HG03060 (cell line): ENCODE data around the gene TMEM132C.
"Not testable (repeated sequence)": the region's sequence is repeated elsewhere in the genome, so short reads cannot be mapped to it uniquely, and the experiment has no call there.

ENCODE experiments used
- ATAC-seq: cut with Tn5 transposase; IDR thresholded peaks from one replicate; pipeline ENCODE4 v1.9.1; 2021; ENCODE audit warnings: low read depth, moderate number of reproducible peaks; ENCODE audit not compliant: unreplicated experiment

TMEM132C gene

DNA sequence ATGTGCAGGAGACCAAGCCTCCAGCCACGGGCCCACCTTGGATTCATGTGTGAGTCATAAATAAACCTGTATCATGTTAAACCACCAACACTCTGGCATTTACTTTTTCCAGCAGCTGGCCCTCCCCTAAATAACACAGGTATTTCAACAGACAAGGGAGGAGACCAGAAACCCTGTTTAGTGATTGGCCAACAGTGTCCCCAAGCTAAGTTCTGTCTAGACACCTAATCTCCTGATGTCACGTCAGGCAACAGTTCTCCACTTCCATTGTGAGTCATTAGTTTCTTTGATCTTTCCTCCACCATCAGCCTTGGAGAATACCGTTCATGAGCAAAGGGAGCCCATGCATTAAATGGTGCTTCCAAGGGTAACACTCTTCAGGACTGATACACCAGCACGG is 196.9 kb downstream of the TMEM132C start:
- ATAC-seq, result no peak

GRCh38 chr12:128467882-128468281 is 200.9 kb downstream of the TMEM132C start:
- ATAC-seq, result no peak

DNA sequence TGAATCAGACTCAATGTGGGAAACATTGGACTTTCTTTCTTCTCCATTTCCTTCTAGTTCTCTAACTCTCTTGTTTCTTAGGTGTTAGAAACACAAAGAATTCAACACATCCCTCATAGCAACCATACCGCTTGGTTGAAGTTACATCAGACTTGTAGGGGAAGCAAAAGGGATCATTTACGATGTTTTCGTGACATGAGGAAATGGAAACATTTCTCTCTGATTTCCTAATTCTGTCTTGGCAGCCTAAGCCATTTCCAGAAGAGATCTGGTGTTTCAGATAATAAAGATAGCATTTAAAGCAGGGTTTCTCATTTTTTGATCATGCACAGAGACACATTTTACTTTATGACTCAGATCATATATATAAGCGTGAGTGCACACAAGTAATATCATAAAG is 202.0 kb downstream of the TMEM132C start:
- no peak for ATAC-seq

DNA sequence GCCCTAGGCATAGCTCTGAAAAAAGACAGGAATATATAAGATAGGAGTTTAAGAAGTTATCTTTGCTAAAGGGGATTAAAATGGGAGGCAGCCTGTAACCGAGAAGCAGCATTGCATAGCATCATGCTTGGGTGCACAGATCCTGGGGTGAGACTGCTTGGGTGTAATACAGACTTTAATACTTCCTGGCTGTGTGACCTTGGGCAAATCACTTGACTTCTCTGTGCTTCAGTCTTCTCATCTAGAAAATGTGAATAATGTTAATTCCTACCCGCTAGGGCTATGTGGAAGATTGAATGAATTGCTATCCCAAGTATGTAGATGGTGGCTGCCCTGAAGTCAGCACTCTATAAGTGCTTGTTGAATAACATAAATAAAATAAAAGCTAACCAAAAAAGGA is 204.5 kb downstream of the TMEM132C start:
- no peak for ATAC-seq

DNA sequence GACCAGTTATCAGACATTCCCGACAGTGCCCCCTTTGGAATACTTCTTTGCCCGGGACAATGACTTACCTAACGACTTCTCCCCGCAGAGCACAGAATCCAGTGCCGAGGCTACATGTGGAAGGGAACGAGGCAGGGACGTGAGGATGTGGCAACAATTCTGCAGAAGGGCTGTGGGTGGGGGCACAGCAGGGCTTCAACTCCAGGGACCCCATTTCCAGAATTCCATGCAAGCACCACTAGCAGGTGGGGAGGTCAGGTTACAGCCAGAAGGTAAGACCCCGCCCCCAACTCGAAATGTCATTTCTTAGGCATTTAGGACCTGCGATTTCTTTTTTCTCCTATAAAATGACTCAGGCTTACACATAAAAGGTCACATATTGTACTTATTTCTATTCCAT is 207.9 kb downstream of the TMEM132C start:
- no peak for ATAC-seq

DNA sequence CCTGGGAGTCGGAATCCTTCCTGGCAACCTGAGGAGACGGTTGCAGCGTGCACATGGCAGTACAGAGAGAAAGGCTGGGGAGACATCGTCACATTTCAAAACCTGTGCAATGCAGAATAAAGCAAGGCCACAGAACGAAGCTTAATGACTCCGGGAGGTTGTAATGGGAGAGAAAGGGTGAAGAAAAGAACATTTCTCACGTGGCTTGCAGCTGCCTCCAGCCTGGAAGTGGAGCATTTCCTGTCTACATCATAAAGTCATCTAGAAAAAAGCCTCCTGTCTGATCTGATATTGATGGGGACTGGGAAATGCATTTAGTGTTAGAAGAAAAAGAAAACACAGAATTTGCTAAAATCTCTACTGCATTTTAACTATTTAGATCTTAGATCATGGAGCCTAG is 209.3 kb downstream of the TMEM132C start:
- ATAC-seq, result no peak

- no peak for ATAC-seq
Measured at GRCh38 chr12:128483526-128484255, 216.7 kb downstream of the TMEM132C start.

DNA sequence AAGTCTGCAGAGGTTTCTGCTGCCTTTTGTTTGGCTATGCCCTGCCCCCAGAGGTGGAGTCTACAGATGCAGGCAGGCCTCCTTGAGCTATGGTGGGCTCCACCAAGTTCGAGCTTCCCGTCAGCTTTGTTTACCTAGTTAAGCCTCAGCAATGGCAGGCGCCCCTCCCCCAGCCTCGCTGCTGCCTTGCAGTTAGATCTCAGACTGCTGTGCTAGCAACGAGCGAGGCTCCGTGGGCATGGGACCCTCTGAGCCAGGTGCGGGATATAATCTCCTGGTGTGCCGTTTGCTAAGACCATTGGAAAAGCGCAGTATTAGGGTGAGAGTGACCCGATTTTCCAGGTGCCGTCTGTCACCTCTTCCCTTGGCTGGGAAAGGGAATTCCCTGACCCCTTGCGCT is 230.4 kb downstream of the TMEM132C start:
- not testable (repeated sequence) for ATAC-seq

DNA sequence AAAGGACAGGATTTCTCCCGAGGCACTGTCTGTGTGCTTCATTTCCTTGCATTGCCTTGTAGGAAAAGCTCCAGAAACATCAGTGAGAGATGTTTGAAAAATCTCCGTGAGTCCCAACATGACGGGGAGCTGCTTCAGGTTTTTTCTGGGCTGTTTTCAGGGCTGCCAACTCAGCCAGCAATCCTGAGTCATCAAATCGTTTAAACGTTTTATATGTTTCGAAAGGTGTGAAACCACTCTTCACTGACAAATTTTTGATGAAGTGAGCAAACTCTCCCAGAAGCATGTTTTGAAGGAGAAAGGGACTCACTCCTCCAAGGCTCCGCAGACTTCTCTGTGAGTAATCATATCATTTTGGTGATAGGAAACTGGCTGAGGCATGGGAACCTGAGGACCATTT is 240.5 kb downstream of the TMEM132C start:
- ATAC-seq, result no peak

GRCh38 chr12:128509170-128509569 is 242.2 kb downstream of the TMEM132C start:
- ATAC-seq, result no peak

DNA sequence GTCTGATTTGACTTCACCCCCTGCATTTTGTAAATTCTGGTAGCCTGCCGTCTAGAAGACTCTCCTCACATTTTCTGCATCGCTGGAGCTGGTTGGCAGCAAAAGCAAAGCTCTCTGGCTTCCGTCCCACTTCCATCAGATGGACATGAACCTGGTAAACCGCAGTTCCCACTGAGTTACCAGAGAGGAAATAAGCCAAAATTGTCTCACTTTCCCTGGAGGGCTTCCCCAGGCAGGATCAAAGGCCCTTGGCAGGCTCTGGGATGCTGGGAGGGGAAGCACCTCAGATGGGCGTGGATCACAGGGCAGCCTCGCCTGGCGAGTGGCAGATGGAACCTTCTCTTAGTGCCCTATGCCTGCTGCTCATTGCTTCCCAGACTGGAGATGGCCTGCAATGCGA is 243.5 kb downstream of the TMEM132C start:
- ATAC-seq, result no peak

GRCh38 chr12:128513331-128513730 is 246.4 kb downstream of the TMEM132C start:
- no peak for ATAC-seq

GRCh38 chr12:128513831-128514230 is 246.9 kb downstream of the TMEM132C start:
- no peak for ATAC-seq

DNA sequence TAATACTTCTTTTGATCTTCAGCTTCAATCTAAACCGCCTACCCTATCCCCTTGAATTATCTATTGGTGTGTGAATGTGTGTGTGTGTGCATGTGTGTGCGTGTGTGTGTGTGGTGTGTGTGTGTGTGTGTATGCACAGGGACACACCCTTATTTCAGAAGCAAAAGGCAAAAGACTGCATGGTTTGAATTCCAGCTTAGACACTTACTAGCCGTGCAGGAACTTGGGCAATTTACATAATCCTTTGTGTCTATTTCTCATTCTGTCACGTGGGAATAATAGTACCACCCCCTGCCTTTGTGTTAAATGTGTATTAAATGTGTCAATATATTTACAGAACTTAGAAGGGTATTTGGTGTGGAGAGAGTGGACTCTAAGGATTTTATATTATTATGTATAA is 251.7 kb downstream of the TMEM132C start:
- no peak for ATAC-seq

DNA sequence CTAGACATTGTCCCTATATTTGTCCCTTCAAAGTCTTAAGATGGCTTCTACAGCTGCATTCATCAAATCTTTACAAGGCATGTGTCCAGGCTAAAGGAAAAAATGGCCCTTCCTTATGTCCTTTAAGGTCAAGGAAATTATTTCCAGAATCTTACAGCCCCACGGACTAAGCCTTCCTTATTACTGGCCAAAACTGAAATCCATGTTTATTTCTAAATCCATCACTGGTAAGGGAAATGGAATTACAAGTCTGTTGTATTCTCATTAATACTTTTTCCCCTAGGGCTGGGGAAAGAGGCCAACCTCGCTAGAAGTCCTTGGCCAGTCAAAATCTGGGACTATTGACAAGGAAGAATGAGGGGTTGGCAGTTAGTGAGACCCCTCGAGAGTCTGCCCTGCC is 252.5 kb downstream of the TMEM132C start:
- ATAC-seq, result no peak

DNA sequence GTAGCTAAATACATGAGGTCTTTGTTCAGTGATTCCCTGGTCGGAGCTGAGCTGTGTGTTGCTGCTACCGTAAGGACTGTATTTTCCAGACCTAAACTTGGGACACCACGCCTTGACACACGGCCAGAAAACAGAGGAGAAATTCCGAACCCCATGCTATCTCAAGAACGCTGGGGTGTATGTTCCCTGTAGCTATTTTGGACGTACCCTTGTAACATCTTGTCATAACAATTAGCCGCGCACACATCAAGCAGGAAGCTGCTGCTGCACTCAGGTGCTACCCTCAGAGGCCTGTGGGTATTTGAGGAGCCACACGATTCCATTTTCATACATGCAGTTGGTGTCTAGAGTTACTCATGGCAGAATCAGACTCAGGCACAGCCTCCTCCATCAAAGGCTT is 255.0 kb downstream of the TMEM132C start:
- no peak for ATAC-seq

DNA sequence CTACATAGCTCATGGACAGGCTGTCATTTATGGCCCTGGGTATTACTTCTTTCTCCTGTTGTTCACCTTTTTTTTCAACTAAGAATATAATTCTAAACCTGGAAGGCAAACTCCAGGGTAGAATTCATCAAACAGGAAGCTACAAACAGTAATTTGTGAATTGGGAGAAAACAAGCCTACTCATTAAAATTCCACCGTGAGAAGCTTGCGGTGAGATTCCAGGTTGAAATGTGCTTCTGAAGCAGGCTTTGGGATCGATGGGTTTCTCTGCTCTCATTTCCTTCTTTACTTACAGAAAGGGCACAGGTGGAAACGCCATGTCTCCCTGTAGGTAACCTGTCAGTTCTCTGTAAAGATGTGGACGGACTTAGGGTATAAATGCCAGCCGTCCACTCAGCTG is 257.5 kb downstream of the TMEM132C start:
- no peak for ATAC-seq

DNA sequence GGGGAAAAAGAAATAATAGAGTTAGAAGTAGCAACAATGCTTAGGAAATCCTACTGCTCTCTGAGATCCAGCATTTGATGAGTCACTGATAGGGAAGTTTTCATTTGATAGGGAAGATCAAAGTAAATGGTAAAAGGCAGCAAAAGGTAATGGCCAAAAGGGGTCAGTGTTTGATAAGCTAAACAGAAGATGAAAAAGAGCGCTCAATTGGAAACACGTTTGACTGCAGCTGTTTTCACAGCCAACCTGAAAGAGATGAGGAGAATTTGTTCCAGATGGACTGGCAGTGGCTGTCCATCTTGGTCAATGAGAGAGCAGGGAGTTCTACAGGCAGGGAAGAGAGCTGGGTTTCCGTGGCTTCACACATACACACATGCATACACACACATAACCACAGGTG is 264.2 kb downstream of the TMEM132C start:
- ATAC-seq, result no peak

GRCh38 chr12:128534906-128535305 is 267.9 kb downstream of the TMEM132C start:
- no peak for ATAC-seq

GRCh38 chr12:128536810-128537209 is 269.8 kb downstream of the TMEM132C start:
- ATAC-seq, result no peak

- ATAC-seq, result no peak
Measured at GRCh38 chr12:128537668-128538067, 270.7 kb downstream of the TMEM132C start.

- ATAC-seq, result no peak
Measured at GRCh38 chr12:128542844-128543243, 275.9 kb downstream of the TMEM132C start.

DNA sequence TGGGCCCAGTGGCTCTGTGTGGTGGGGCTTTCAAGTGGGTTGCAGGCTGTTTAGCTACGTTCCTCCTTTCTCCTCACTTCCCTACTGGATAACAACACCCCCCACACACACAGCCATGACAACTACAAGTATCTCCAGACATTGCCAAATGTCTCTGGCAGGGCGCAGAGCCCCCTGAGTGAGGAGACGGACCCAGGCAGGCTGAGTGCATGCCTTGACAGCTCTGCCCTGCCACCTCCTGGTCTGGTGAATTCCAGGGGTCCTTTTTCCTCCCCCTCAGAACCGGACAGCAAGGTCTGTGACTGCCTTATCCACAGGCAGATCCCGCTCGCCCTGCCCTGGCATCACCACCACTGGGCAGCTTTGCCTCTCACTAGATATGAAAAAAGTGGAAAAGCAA is 276.5 kb downstream of the TMEM132C start:
- ATAC-seq, result no peak
